NCI-H2196 (cell line): ENCODE measurements around the gene CFAP126.
"Not testable (repeated sequence)": the region's sequence is repeated elsewhere in the genome, so short reads cannot be mapped to it uniquely, and the experiment has no call there.

Source experiments
- DNase-seq: peaks from one replicate; lab custom pipeline; 2025; ENCODE audit not compliant: unreplicated experiment; lab: John Stamatoyannopoulos, UW

CFAP126 gene, protein sequence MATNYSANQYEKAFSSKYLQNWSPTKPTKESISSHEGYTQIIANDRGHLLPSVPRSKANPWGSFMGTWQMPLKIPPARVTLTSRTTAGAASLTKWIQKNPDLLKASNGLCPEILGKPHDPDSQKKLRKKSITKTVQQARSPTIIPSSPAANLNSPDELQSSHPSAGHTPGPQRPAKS

GRCh38 chr1:161367684-161368400 is at the start of gene CFAP126:
CFAP126 (minus strand) TSS chr1:161367876; CDS start chr1:161367868, 8 bp downstream.
- DNase-seq: peak; percentile 72

DNA sequence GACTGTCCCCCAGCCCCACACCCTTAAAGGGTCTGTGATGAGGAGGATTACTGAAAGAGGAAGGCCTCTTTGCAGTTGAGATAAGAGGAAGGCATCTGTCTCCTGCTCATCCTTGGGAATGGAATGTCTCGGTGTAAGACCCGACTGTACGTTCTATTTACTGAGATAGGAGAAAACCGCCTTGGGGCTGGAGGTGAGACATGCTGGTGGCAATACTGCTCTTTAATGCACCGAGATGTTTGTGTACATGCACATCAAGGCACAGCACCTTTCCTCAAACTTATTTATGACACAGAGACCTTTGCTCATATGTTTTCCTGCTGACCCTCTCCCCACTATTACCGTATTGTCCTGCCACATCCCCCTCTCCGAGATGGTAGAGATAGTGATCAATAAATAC is 45.4 kb upstream of the CFAP126 start:
- not testable (repeated sequence) for DNase-seq

GRCh38 chr1:161410636-161410970 is 42.9 kb upstream of the CFAP126 start:
- not testable (repeated sequence) for DNase-seq

GRCh38 chr1:161409848-161410635 is 42.4 kb upstream of the CFAP126 start:
- not testable (repeated sequence) for DNase-seq

DNA sequence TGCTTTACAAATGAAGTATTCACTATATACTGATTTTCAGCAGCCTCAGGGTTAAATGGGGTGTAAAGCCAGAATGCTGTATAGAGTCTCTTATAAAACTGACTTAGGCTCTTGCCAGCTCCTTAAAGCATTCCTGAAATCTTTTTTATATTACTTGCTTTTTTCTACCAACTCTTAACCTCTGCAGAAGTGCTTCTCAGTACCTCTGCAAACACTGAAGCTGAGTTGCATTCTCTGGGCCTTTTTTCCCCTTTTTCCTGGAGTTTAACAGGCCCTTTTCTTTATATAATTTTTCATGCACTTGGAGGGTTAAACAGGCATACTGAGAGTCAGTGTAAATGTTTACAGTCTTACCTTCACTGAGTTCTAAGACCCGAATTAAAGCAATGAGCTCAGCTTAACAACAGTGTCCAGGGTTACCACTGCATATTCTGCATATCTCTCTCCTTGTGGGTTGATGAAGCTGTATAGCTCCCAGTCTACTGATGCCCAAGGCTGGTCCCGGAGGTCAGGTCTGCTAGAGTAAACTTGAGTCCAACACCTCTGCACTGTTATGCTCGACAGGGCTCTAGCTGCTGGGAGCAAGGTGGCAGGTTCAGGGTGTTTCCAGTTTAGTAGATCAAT is 40.9 kb upstream of the CFAP126 start:
- no peak for DNase-seq

GRCh38 chr1:161407451-161407985 is 39.8 kb upstream of the CFAP126 start:
- DNase-seq: no peak

DNA sequence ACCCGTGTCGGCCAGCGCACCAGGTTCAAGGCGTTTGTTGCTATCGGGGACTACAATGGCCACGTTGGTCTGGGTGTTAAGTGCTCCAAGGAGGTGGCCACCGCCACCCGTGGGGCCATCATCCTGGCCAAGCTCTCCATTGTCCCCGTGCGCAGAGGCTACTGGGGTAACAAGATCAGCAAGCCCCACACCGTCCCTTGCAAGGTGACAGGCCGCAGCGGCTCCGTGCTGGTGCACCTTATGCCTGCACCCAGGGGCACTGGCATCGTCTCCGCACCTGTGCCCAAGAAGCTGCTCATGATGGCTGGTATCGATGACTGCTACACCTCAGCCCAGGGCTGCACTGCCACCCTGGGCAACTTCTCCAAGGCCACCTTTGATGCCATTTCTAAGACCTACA is 38.9 kb upstream of the CFAP126 start:
- not testable (repeated sequence) for DNase-seq

DNA sequence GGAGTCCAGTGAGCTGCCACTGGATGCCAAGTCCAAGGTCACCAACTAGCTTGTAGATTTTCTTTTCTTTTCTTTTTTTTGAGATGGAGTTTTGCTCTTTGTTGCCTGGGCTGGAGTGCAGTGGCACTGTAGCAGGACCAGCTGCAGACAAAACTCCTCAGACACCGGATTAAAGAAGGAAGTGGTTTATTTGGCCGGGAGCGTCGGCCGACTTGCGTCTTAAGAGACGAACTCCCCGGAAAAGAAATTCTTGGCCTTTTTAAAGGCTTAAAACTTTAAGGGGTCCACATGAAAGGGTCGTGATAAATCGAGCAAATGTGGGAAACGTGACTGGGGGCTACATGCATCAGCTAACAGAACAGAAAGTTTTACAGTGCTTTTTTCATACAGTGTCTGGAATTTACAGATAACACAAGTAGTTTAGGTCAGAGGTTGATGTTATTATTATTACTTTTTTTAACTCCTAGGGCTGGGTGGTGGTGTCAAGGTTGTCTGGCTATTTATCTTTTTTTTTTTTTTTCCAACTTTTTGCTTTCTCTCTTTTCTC is 36.4 kb upstream of the CFAP126 start:
- no peak for DNase-seq

GRCh38 chr1:161402446-161402845 is 34.8 kb upstream of the CFAP126 start:
- DNase-seq: no peak

DNA sequence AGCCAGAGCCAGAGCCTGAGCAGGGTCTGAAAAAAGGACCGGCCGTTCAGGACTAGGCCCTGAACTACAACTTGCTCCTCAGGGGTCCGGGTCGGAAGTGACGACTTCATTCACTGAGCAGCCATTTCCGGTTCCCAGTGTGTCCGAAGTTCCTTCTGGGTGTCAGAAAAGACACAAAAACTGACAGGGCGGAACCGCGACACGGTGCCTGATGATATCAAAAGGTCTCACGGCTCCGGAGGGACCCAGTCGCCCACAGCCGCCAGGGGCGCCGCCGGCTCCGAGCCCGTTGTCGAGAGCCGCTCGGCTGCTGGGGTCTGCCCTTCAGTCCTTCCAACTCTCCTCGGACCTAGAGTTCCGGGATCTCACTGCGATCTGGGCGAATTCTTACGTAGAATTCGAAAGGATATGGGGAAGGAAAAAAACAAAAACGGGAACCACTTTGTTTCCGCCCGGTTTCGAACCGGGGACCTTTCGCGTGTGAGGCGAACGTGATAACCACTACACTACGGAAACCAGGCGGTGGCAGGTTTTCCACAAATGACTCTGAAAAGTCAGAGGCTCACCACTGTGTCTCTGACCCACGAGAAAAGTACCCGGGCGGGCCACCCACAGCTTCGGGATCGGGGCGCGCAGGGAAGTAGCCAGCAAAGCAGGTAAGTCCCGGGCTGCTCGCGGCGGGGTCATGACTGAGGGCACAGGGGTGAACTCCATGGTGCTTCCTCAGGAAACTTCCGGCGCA is 31.8 kb upstream of the CFAP126 start:
- DNase-seq: peak; percentile 76

DNA sequence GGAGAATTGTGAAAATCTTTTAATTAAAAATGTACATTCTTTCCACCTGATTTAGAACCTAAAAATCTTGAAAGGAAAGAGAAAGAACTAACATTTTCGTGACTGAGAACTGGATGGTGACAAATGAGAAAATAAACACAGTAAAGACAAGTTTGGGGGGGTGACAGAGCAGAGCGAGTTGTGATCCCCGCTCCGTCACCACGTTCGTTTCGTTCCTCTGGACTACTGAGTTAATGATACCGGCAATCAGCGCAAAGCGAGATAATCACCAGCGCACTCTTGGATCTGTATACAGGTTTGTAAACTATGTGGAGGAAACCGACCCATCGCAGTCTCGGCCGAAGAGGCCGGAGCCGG is 31.2 kb upstream of the CFAP126 start:
- no peak for DNase-seq

DNA sequence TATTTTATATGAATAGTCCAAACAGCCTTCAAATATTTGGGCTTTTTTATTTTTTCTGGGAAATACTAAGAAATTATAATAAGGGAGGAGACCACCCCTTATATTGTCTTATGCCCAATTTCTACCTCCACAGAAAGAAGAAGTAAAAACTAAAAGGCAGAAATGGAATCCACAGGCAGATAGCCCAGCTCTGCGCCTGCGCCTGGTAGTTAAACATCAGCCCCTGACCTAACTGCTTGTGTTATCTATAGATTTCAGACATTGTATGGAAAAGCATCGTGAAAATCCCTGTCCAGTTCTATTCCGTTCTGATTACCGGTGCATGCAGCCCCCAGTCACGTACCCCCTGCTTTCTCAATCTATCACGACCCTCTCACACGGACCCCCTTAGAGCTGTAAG is 29.4 kb upstream of the CFAP126 start:
- DNase-seq: not testable (repeated sequence)

- DNase-seq: no peak
Observed at GRCh38 chr1:161393151-161393550, 25.5 kb upstream of the CFAP126 start.

GRCh38 chr1:161391611-161392010 is 23.9 kb upstream of the CFAP126 start:
- no peak for DNase-seq

GRCh38 chr1:161391136-161391535 is 23.5 kb upstream of the CFAP126 start:
- DNase-seq: not testable (repeated sequence)

DNA sequence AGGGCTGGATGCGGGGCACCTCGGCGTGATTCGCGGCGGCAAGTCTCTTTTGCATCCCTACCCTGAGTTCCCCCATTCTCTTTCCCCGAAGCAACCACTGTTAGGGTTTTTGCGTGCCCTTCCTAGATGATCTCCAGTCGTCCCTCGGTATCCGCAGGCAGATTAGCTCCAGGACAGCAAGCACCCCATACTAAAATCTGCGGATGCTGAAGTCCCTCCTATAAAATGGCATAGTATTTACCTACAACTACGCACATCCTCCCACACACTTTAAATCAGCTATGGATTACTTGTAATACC is 22.8 kb upstream of the CFAP126 start:
- DNase-seq: no peak

- peak; percentile 95 for DNase-seq
Observed at GRCh38 chr1:161389691-161390558, 22.2 kb upstream of the CFAP126 start.

GRCh38 chr1:161389158-161389557 is 21.5 kb upstream of the CFAP126 start:
- not testable (repeated sequence) for DNase-seq

GRCh38 chr1:161388639-161389038 is 21.0 kb upstream of the CFAP126 start:
- no peak for DNase-seq
